Measurements from ENCODE around the gene TTR.

- TF ChIP-seq EP300 (IDR thresholded peaks at IDR 0.05) (no peak), CTCF (IDR thresholded peaks at IDR 0.05) (no peak)
Measured at GRCh38 chr18:31647127-31647753, 55.6 kb downstream of the TTR start.
